Regular cardiac myocyte (primary cell): ENCODE measurements around the gene RNF43. TPM values are rescaled to one million over a fixed set of nuclear protein-coding genes. Genes with fewer than 3 reads are reported as not detected.

ENCODE experiments used
- total RNA-seq: library from RNA; depleted of rRNA; stranded (reverse); fragments of >200 nt; gene quantifications from 2 replicates; pipeline ENCODE4 v1.2.3, GENCODE V29; 2014

The RNF43 gene
- under 0.01 and 0.28 TPM in 2 replicates for total RNA-seq

DNA sequence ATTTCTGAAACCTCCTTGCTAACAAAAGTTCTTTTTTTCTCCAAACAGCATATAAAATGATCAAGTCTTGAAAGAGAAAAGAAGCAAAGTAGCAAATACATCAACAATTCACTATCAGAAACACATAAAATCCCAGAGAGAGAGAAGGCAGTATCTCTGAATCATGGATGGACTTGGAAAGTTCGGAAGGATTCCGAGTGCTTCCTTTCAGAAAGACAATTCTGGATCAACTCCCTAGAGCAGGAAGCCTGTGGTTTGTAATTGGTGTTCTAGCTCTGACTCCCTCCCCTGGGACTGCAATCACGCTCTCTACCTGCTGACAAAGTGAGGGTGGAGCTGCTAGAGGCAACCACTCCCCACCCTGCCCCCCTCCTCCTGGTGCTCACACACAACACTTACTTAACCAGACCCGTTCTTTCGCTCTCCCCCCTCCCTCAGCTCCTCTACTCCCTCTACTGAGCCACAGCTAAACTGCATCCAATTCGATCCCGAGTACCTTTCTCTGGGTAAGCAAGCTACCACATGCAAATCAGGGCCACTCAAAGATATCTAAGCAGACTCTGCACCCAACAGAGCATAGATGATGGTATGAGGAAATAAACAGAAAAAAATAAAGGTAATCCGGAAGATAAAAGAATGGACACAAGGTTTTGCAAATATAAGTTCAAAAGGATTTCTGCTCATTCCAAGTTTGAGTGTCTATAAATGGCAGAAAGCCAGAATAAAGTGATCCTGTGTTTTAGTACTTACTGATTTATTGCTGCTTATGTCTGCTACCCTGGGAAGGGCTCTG, at the start of gene RNF43:
Gene RNF43, minus strand, starts transcription at position 235 of the 793 bp plus-strand sequence. CDS start 1,957 bp downstream, outside the sequence.

Other genes starting within 250 kb of the RNF43 start
- gene EPX, start 224.8 kb downstream of the RNF43 start, total RNA-seq = not detected in 2 replicates
- 10.4 and 13.8 TPM in 2 replicates for gene MKS1, start 198.3 kb downstream of the RNF43 start, total RNA-seq
- gene LPO, start 178.9 kb downstream of the RNF43 start, total RNA-seq = not detected in 2 replicates
- 0.58 and 0.85 TPM in 2 replicates for gene MPO, start 136.6 kb downstream of the RNF43 start, total RNA-seq
- under 0.01 TPM in 1 of 2 replicates, not detected in the other for gene TSPOAP1, start 88.7 kb downstream of the RNF43 start, total RNA-seq
- 32.1 and 45.1 TPM in 2 replicates for gene SUPT4H1, start 65.3 kb downstream of the RNF43 start, total RNA-seq
- under 0.01 TPM in 1 of 2 replicates, not detected in the other for gene HSF5, start 70.9 kb upstream of the RNF43 start, total RNA-seq
- gene MTMR4, start 97.1 kb upstream of the RNF43 start, total RNA-seq = 46.6 and 65.4 TPM in 2 replicates